Measurements from ENCODE around the gene HYKK. TPM values are rescaled to one million over a fixed set of nuclear protein-coding genes. Genes with fewer than 3 reads are reported as not detected.

Gene HYKK
- total and polyA plus RNA-seq, 2 donors (not counting 1 experiment from before 2014, with no cell fraction given), result 0.28 to 0.42 TPM

- POLR2A ChIA-PET, result interaction anchor here (0.9 to 3.3 kb wide), 3 partner anchors 24 to 308 kb away, joined by 5 to 17 read pairs (median 7); partner anchors contain the start of genes IREB2, MORF4L1 and PSMA4
Observed at GRCh38 chr15:78564743-78565096, 57.3 kb downstream of the HYKK start.

More at GRCh38 chr15:78564743-78565096, 57.3 kb downstream of the HYKK start:
- Mint-ChIP-seq H3K9me3 (ENCODE audit: insufficient read depth) (no peaks in the 10 kb centered on the region), H3K4me3 (peak overlapping the region; percentile 89), H3K4me1 (peaks cover 26% of the 10 kb centered on the region), H3K27me3 (peaks cover 6% of the 10 kb centered on the region), H3K27ac (peak overlapping the region; percentile 82)
- intact Hi-C loops (cut with micrococcal nuclease), result loop anchor here (1.0 to 10.0 kb wide), 3 partner anchors 24 to 1450 kb away; partner anchors contain the start of genes IREB2 and PSMA4
- ATAC-seq (ENCODE audit: low read depth) (no peak), DNase-seq (no peak)
- H3K79me2 ChIP-seq (ENCODE audit: control insufficient read depth, insufficient read depth, low read length), result no peaks in the 10 kb centered on the region
- H3K9ac ChIP-seq (ENCODE audit: low read length), result peak overlapping the region; percentile 70
- no peak for TF ChIP-seq EZH2 (IDR thresholded peaks at IDR 0.05; ENCODE audit: borderline replicate concordance, insufficient read depth, low read depth, low read length, poor library complexity, severe bottlenecking)
- no peak for TF ChIP-seq CTCF (IDR thresholded peaks at IDR 0.05)
- no peaks in the 10 kb centered on the region for H4K20me1 ChIP-seq (ENCODE audit: control insufficient read depth, insufficient read depth, low read length, poor library complexity, severe bottlenecking)
- H3K36me3 ChIP-seq (replicated peaks in 1 of 2; ENCODE audit: control extremely low read depth in 1 of 2, control insufficient read depth in 1 of 2, extremely low read depth in 1 of 2, insufficient read depth in 2 of 2, low read length in 1 of 2), result no peaks in the 10 kb centered on the region
- H3K27ac ChIP-seq (ENCODE audit: low read length in 2 of 2), result no peak overlapping the region
- CTCF ChIA-PET, result interaction anchor here (0.9 to 2.1 kb wide), 3 partner anchors 25 to 620 kb away, joined by 4 to 6 read pairs (median 6); partner anchors contain the start of gene PSMA4
- H3K4me1 ChIP-seq (ENCODE audit: control insufficient read depth in 2 of 2, insufficient read depth in 2 of 2, low read length in 2 of 2), result peaks cover 16 to 17% of the 10 kb centered on the region in 2 donors
- no peaks in the 10 kb centered on the region for H3K9me3 ChIP-seq (ENCODE audit: control extremely low read depth in 1 of 3, control insufficient read depth in 2 of 3, insufficient read depth in 1 of 3, low read length in 2 of 3)
- H3K27me3 ChIP-seq (replicated peaks in 1 of 4; ENCODE audit: control extremely low read depth in 1 of 4, control insufficient read depth in 3 of 4, insufficient read depth in 4 of 4, low read length in 3 of 4), result peaks cover 0 to 12% (median under 1%) of the 10 kb centered on the region in 4 experiments
- H3K4me3 ChIP-seq (ENCODE audit: control extremely low read depth in 1 of 5, extremely low read depth in 1 of 5, insufficient read depth in 1 of 5, low read depth in 2 of 5, low read length in 4 of 5), result peak overlapping the region in 4 of 5 experiments; percentile 54 to 80 (median 70)
- peak overlapping the region; percentile 96 for H3K4me2 ChIP-seq (replicated peaks; ENCODE audit: low read depth, low read length, poor library complexity, severe bottlenecking)
- WGBS (ENCODE audit: insufficient coverage), result 30% methylated on average over 10 of the region's 11 CpGs
- H2AFZ ChIP-seq (ENCODE audit: insufficient read depth, low read depth, low read length, poor library complexity, severe bottlenecking), result peak overlapping the region; percentile 98
